A549 treated with GW870086 at 1 μM for 4 hours (cell line): ENCODE results near the gene MLLT1. TPM values are rescaled to one million over a fixed set of nuclear protein-coding genes. Genes with fewer than 3 reads are reported as not detected.

Experiments used
- total RNA-seq: library from RNA; stranded (reverse); fragments of 200-300 nt; extraction: Qiagen RNA extraction; gene quantifications from 5 replicates; pipeline ENCODE4 v1.2.3, GENCODE V29; 2022; ENCODE audit warnings: low read depth

MLLT1 gene
- total RNA-seq: 14.9 to 21.6 TPM (median 19.4 TPM) in 5 replicates

GRCh38 chr19:6279931-6280591 is at the start of gene MLLT1:
MLLT1 (minus strand) TSS chr19:6279975; CDS start chr19:6279784, 191 bp downstream.

Other genes with a start within 250 kb of the MLLT1 start
- gene RFX2, start 169.5 kb downstream of the MLLT1 start, total RNA-seq: 5.7 to 8.8 TPM (median 7.2 TPM) in 5 replicates
- gene ACSBG2, start 144.3 kb downstream of the MLLT1 start, total RNA-seq: not detected in 5 replicates
- not detected in 5 replicates for gene ACER1, start 53.6 kb upstream of the MLLT1 start, total RNA-seq
- gene CLPP, start 81.6 kb upstream of the MLLT1 start, total RNA-seq: 46.1 to 84.6 TPM (median 72.7 TPM) in 5 replicates
- 18.9 to 41.9 TPM (median 37.0 TPM) in 5 replicates for gene ALKBH7, start 92.8 kb upstream of the MLLT1 start, total RNA-seq
- gene PSPN, start 96.0 kb upstream of the MLLT1 start, total RNA-seq: 0.69 to 1.2 TPM (median 1.0 TPM) in 5 replicates
- gene GTF2F1, start 113.2 kb upstream of the MLLT1 start, total RNA-seq: 50.9 to 59.6 TPM (median 56.0 TPM) in 5 replicates
- 179 to 206 TPM (median 188 TPM) in 5 replicates for gene KHSRP, start 144.8 kb upstream of the MLLT1 start, total RNA-seq
- gene SLC25A41, start 153.8 kb upstream of the MLLT1 start, total RNA-seq: 0.10 to 0.17 TPM in 2 of 5 replicates, not detected in the others
- gene SLC25A23, start 179.8 kb upstream of the MLLT1 start, total RNA-seq: 14.7 to 19.4 TPM (median 18.9 TPM) in 5 replicates
- 2.9 to 5.1 TPM (median 3.9 TPM) in 5 replicates for gene CRB3, start 184.3 kb upstream of the MLLT1 start, total RNA-seq
- gene DENND1C, start 201.8 kb upstream of the MLLT1 start, total RNA-seq: 0.11 to 0.29 TPM (median 0.19 TPM) in 5 replicates
- 6.4 to 9.3 TPM (median 7.0 TPM) in 5 replicates for gene TUBB4A, start 222.3 kb upstream of the MLLT1 start, total RNA-seq